HEK293T (cell line): ENCODE data around the gene EFCAB5.

Experiments used
- ARNT ChIP-seq: fragments of 450-650 bp; IDR thresholded peaks from 2 replicates; pipeline ENCODE4 v1.6.1; 2017; ENCODE audit warnings: mild to moderate bottlenecking
- HDGF ChIP-seq: fragments of 450-650 bp; IDR thresholded peaks from 2 replicates; pipeline ENCODE4 v1.6.1; 2017; ENCODE audit warnings: antibody characterized with exemption, borderline replicate concordance
- L3MBTL2 ChIP-seq: fragments of 450-650 bp; conservative IDR thresholded peaks from 2 replicates; pipeline ENCODE4 v1.6.1; 2016; ENCODE audit warnings: mild to moderate bottlenecking
- ZNF384 ChIP-seq: fragments of 450-650 bp; IDR thresholded peaks from 2 replicates; pipeline ENCODE4 v1.6.1; 2016

- TF ChIP-seq ZNF384 (no peak), L3MBTL2 (no peak), HDGF (no peak), ARNT (no peak)
Observed at GRCh38 chr17:30133197-30133596, 191.8 kb downstream of the EFCAB5 start.
